Measurements from ENCODE around the gene HDAC8.
"Not testable (repeated sequence)": the region's sequence is repeated elsewhere in the genome, so short reads cannot be mapped to it uniquely, and the experiment has no call there.

GRCh38 chrX:72440764-72441163, 131.9 kb downstream of the HDAC8 start:
- not testable (repeated sequence) for TF ChIP-seq CTCF, POLR2A (IDR thresholded peaks at IDR 0.05)

Data from tibial nerve (tissue), 3 donors.